Adipocyte (in vitro differentiated cells): ENCODE data around the gene DNAH1.

Experiments
- DNase-seq: peaks from one replicate; pipeline ENCODE4 v3.0.0-alpha.2; 2015; ENCODE audit warnings: low read depth
- H3K27me3 ChIP-seq: replicated peaks from 2 replicates; pipeline ENCODE4 v1.7.0; 2013; ENCODE audit warnings: mild to moderate bottlenecking, low read length, moderate library complexity; ENCODE audit not compliant: control insufficient read depth, insufficient read depth
- H3K36me3 ChIP-seq: 2 replicates; pipeline ENCODE4 v1.7.0; 2013; ENCODE audit warnings: low read length, mild to moderate bottlenecking, moderate library complexity; ENCODE audit not compliant: control insufficient read depth, insufficient read depth, severe bottlenecking
- H3K4me1 ChIP-seq: 2 replicates; pipeline ENCODE4 v1.7.0; 2013; ENCODE audit warnings: mild to moderate bottlenecking, low read length, moderate library complexity; ENCODE audit not compliant: control insufficient read depth, insufficient read depth
- H3K4me3 ChIP-seq: 2 replicates; pipeline ENCODE4 v1.7.0; 2013; ENCODE audit warnings: mild to moderate bottlenecking, low read length, moderate library complexity
- H3K9ac ChIP-seq: 2 replicates; pipeline ENCODE4 v1.7.0; 2013; ENCODE audit warnings: mild to moderate bottlenecking, low read length, moderate library complexity
- H3K9me3 ChIP-seq: 2 replicates; pipeline ENCODE4 v1.7.0; 2013; ENCODE audit warnings: mild to moderate bottlenecking, low read length, moderate library complexity; ENCODE audit not compliant: control insufficient read depth

DNAH1 gene

DNA sequence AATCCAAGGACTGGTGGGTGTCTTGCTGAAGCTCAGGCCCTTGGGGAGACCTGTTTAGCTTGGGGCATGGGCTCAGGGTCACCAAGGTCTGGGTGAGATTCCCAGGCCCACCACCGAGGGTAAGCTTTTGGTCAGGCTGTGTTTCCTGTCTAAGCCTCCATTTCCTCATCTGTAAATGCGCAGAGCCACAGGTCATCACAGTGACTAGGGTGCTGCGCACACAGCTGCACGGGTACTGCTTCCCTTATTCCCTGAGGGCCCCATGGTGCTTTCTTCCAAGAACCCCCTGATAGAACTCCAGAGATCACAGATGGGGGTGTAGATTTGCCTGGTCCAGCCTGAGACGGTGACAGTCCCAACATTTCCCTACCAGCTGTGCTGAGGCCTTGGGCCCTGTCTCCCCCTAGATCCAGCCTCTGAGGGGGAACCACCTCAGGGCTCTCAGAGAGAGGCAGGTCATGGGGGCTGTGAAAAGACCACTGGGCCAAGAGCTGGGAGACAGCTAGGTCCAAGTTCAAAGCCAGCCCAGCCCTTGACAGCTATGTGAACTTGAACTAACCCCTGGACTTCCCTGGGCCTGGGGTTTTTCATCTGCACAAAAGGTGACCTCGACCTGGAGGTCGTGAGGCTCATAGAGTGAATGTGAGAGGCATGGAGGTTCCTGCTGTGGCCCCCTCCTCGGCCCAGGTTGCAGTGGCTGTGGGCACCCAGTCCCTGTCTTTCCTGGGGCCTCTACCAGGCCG, 68.1 kb downstream of the DNAH1 start:
- peaks cover 4% of the 10 kb centered on the region for H3K27me3 ChIP-seq
- no peak overlapping the region for H3K4me3 ChIP-seq
- H3K36me3 ChIP-seq = no peaks in the 10 kb centered on the region
- H3K9me3 ChIP-seq = no peaks in the 10 kb centered on the region
- no peak for DNase-seq
- no peak overlapping the region for H3K9ac ChIP-seq
- no peaks in the 10 kb centered on the region for H3K4me1 ChIP-seq

GRCh38 chr3:52385157-52385556, 69.0 kb downstream of the DNAH1 start:
- peak; percentile 25 for DNase-seq

DNA sequence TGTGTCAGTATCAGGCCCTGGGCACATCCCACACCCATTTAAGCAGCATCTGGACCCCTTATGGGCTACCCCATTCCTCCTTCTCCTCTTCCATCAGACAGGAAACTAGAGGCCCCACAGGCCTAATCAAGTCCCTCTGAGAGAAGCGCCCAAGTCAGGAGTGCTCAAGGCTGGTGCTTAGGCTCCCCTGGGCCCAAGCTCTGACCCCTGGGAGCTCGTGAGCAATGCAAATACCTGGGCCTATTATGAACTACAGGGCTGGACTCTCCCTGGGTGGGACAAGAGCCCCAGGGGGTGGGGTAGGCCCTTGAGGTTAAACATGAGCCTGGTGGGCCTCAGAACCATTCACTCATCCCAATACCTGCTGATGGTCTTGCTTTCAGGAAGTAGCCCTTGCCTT, 71.4 kb downstream of the DNAH1 start:
- Histone ChIP-seq H3K27me3 (peaks cover 4% of the 10 kb centered on the region), H3K9ac (no peak overlapping the region), H3K4me3 (no peak overlapping the region), H3K9me3 (no peaks in the 10 kb centered on the region), H3K36me3 (peaks cover 7% of the 10 kb centered on the region), H3K4me1 (peaks cover 4% of the 10 kb centered on the region)
- no peak for DNase-seq

More at GRCh38 chr3:52385157-52385556, 69.0 kb downstream of the DNAH1 start:
- Histone ChIP-seq H3K9ac (no peak overlapping the region), H3K4me1 (peaks cover 1% of the 10 kb centered on the region), H3K4me3 (no peak overlapping the region), H3K27me3 (peaks cover 4% of the 10 kb centered on the region), H3K36me3 (no peaks in the 10 kb centered on the region), H3K9me3 (no peaks in the 10 kb centered on the region)

- Histone ChIP-seq H3K4me1 (peaks cover 4% of the 10 kb centered on the region), H3K9me3 (no peaks in the 10 kb centered on the region), H3K27me3 (peaks cover 4% of the 10 kb centered on the region), H3K4me3 (no peak overlapping the region), H3K36me3 (peaks cover 14% of the 10 kb centered on the region), H3K9ac (no peak overlapping the region)
- DNase-seq = no peak
These were observed 72.3 kb downstream of the DNAH1 start for GRCh38 chr3:52388348-52388821.

GRCh38 chr3:52388933-52389332, 72.8 kb downstream of the DNAH1 start:
- peaks cover 4% of the 10 kb centered on the region for H3K4me1 ChIP-seq
- H3K9ac ChIP-seq = no peak overlapping the region
- H3K27me3 ChIP-seq = peaks cover 4% of the 10 kb centered on the region
- H3K36me3 ChIP-seq = peaks cover 16% of the 10 kb centered on the region
- no peak overlapping the region for H3K4me3 ChIP-seq
- no peak for DNase-seq
- no peaks in the 10 kb centered on the region for H3K9me3 ChIP-seq

GRCh38 chr3:52391096-52391495, 75.0 kb downstream of the DNAH1 start:
- H3K9ac ChIP-seq = no peak overlapping the region
- no peaks in the 10 kb centered on the region for H3K9me3 ChIP-seq
- no peak overlapping the region for H3K4me3 ChIP-seq
- H3K36me3 ChIP-seq = peaks cover 16% of the 10 kb centered on the region
- H3K4me1 ChIP-seq = peaks cover 4% of the 10 kb centered on the region
- DNase-seq = no peak
- H3K27me3 ChIP-seq = peaks cover 4% of the 10 kb centered on the region

- Histone ChIP-seq H3K36me3 (peaks cover 16% of the 10 kb centered on the region), H3K9me3 (no peaks in the 10 kb centered on the region), H3K9ac (no peak overlapping the region), H3K27me3 (no peaks in the 10 kb centered on the region), H3K4me1 (peaks cover 4% of the 10 kb centered on the region), H3K4me3 (no peak overlapping the region)
- no peak for DNase-seq
These were observed 76.3 kb downstream of the DNAH1 start for GRCh38 chr3:52392216-52392930.

- Histone ChIP-seq H3K4me1 (peaks cover 4% of the 10 kb centered on the region), H3K9me3 (no peaks in the 10 kb centered on the region), H3K27me3 (no peaks in the 10 kb centered on the region), H3K36me3 (peaks cover 16% of the 10 kb centered on the region), H3K9ac (no peak overlapping the region), H3K4me3 (no peak overlapping the region)
- DNase-seq = no peak
These were observed 77.2 kb downstream of the DNAH1 start for GRCh38 chr3:52393131-52393807.

GRCh38 chr3:52393959-52394670, 78.0 kb downstream of the DNAH1 start:
- Histone ChIP-seq H3K4me1 (peaks cover 4% of the 10 kb centered on the region), H3K27me3 (no peaks in the 10 kb centered on the region), H3K36me3 (peaks cover 16% of the 10 kb centered on the region), H3K9ac (no peak overlapping the region), H3K4me3 (no peak overlapping the region), H3K9me3 (no peaks in the 10 kb centered on the region)
- no peak for DNase-seq

- no peak for DNase-seq
- Histone ChIP-seq H3K4me1 (peaks cover 4% of the 10 kb centered on the region), H3K9ac (no peak overlapping the region), H3K4me3 (no peak overlapping the region), H3K9me3 (no peaks in the 10 kb centered on the region), H3K36me3 (peaks cover 16% of the 10 kb centered on the region), H3K27me3 (no peaks in the 10 kb centered on the region)
These were observed 78.8 kb downstream of the DNAH1 start for GRCh38 chr3:52394751-52395502.
